Mesenchymal stem cell (in vitro differentiated cells and primary cell): Measurements from ENCODE around the gene PRMT3.

Source experiments
- DNase-seq: peaks from one replicate; pipeline ENCODE4 v3.0.0-alpha.2; 2013
- H2AFZ ChIP-seq: one replicate; pipeline ENCODE4 v1.6.1; 2013; ENCODE audit warnings: low read depth, mild to moderate bottlenecking, control low read depth, inconsistent platforms, low read length, moderate library complexity
- H2AK5ac ChIP-seq: 2 replicates; pipeline ENCODE4 v1.6.1; 2013; ENCODE audit warnings: low read length, moderate library complexity, mild to moderate bottlenecking, inconsistent platforms; ENCODE audit not compliant: severe bottlenecking
- H2BK120ac ChIP-seq: one replicate; pipeline ENCODE4 v1.6.1; 2013; ENCODE audit warnings: low read depth, mild to moderate bottlenecking, inconsistent platforms, low read length, moderate library complexity
- H2BK12ac ChIP-seq, 2 experiments: one replicate each; pipeline ENCODE4 v1.6.1; 2013; ENCODE audit warnings: inconsistent platforms in 2 of 2, low read length in 2 of 2, mild to moderate bottlenecking in 2 of 2, moderate library complexity in 2 of 2, control low read depth in 1 of 2
- H2BK15ac ChIP-seq: one replicate; pipeline ENCODE4 v1.6.1; 2013; ENCODE audit warnings: mild to moderate bottlenecking, low read depth, inconsistent platforms; ENCODE audit not compliant: poor library complexity, severe bottlenecking
- H2BK5ac ChIP-seq: 2 replicates; pipeline ENCODE4 v1.6.1; 2013; ENCODE audit warnings: low read depth, mild to moderate bottlenecking, low read length, control low read depth, inconsistent platforms; ENCODE audit not compliant: poor library complexity, severe bottlenecking
- H3K14ac ChIP-seq, 2 experiments: one replicate each; pipeline ENCODE4 v1.6.1; 2013; ENCODE audit warnings: inconsistent platforms in 2 of 2, low read length in 2 of 2, control low read depth in 1 of 2, mild to moderate bottlenecking in 1 of 2, moderate library complexity in 1 of 2
- H3K18ac ChIP-seq, 2 experiments: one replicate each; pipeline ENCODE4 v1.6.1; 2013; ENCODE audit warnings: inconsistent platforms in 2 of 2, low read length in 2 of 2, control low read depth in 1 of 2, low read depth in 1 of 2, mild to moderate bottlenecking in 1 of 2
- H3K23ac ChIP-seq, 2 experiments: one replicate each; pipeline ENCODE4 v1.6.1; 2013; ENCODE audit warnings: inconsistent platforms in 2 of 2, low read length in 2 of 2, mild to moderate bottlenecking in 2 of 2, moderate library complexity in 2 of 2, control low read depth in 1 of 2
- H3K27ac ChIP-seq: 2 replicates; pipeline ENCODE4 v1.5.1; 2013; ENCODE audit warnings: mild to moderate bottlenecking, moderate library complexity, low read length, control low read depth, inconsistent platforms; ENCODE audit not compliant: poor library complexity, severe bottlenecking
- H3K27me3 ChIP-seq, 2 experiments: 2 replicates each; pipeline versions ENCODE4 v1.6.1 to v1.7.0; 2013; ENCODE audit warnings: low read length in 2 of 2, mild to moderate bottlenecking in 2 of 2, moderate library complexity in 2 of 2, control low read depth in 1 of 2, inconsistent platforms in 1 of 2; ENCODE audit not compliant: control insufficient read depth in 1 of 2, insufficient read depth in 1 of 2
- H3K36me3 ChIP-seq, 2 experiments: 2 replicates each; pipeline versions ENCODE4 v1.6.1 to v1.7.0; 2013; ENCODE audit warnings: low read length in 2 of 2, control low read depth in 1 of 2, inconsistent platforms in 1 of 2, low read depth in 1 of 2, mild to moderate bottlenecking in 1 of 2; ENCODE audit not compliant: insufficient read depth in 2 of 2, control insufficient read depth in 1 of 2
- H3K4ac ChIP-seq, 2 experiments: one replicate each; pipeline ENCODE4 v1.6.1; 2013; ENCODE audit warnings: inconsistent platforms in 2 of 2, low read length in 2 of 2, mild to moderate bottlenecking in 2 of 2, moderate library complexity in 2 of 2, control low read depth in 1 of 2, low read depth in 1 of 2
- H3K4me1 ChIP-seq: 2 replicates; pipeline ENCODE4 v1.6.1; 2013; ENCODE audit warnings: low read depth, low read length, control low read depth; ENCODE audit not compliant: control insufficient read depth, insufficient read depth
- H3K4me2 ChIP-seq: 2 replicates; pipeline ENCODE4 v1.6.1; 2013; ENCODE audit warnings: low read length, mild to moderate bottlenecking, inconsistent platforms; ENCODE audit not compliant: poor library complexity, severe bottlenecking
- H3K4me3 ChIP-seq, 2 experiments: 2 replicates each; pipeline versions ENCODE4 v1.5.1 to v1.7.0; 2013; ENCODE audit warnings: low read length in 2 of 2, mild to moderate bottlenecking in 2 of 2, control low read depth in 1 of 2, low read depth in 1 of 2; ENCODE audit not compliant: insufficient read depth in 1 of 2
- H3K79me1 ChIP-seq: replicated peaks from 2 replicates; pipeline ENCODE4 v1.6.1; 2013; ENCODE audit warnings: mild to moderate bottlenecking, control low read depth, low read length, inconsistent platforms; ENCODE audit not compliant: poor library complexity, severe bottlenecking
- H3K9ac ChIP-seq: 2 replicates; pipeline ENCODE4 v1.7.0; 2013; ENCODE audit warnings: mild to moderate bottlenecking, low read length, moderate library complexity
- H3K9me3 ChIP-seq: 2 replicates; pipeline ENCODE4 v1.7.0; 2013; ENCODE audit warnings: mild to moderate bottlenecking, low read length; ENCODE audit not compliant: control insufficient read depth
- H4K8ac ChIP-seq: one replicate; pipeline ENCODE4 v1.6.1; 2013; ENCODE audit warnings: inconsistent platforms, mild to moderate bottlenecking, low read length, moderate library complexity
- H4K91ac ChIP-seq: one replicate; pipeline ENCODE4 v1.6.1; 2013; ENCODE audit warnings: mild to moderate bottlenecking, low read length, inconsistent platforms
- WGBS: methylation state at CpG from one replicate; pipeline ENCODE4 v1.1.7; 2013; ENCODE audit warnings: mixed read lengths; 5-methylcytosine and 5-hydroxymethylcytosine counted together

PRMT3 gene

DNA sequence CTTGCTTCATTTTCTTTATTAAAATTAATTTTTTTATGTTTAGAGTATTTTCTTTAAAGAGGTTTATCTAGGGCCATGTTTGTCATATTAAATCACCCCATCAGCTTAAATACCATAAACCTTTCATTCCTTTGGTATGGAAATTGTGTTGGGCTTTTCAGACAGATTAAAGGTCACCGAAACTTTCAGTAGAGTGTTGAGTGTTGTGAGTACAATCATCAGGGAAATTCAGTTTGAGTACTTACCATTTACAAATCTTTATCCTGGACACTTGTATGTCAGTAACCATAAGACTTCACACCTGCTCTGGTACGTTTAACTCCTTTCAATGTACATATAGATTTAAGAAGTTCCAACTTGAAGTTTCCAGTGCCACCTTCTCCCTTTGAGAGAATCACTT, 12.0 kb downstream of the PRMT3 start:
- Histone ChIP-seq H2AFZ (no peak overlapping the region), H3K4me1 (no peaks in the 10 kb centered on the region), H3K79me1 (peaks cover 1% of the 10 kb centered on the region), H3K4me2 (no peak overlapping the region), H2BK120ac (no peak overlapping the region), H3K9ac (no peak overlapping the region), H3K9me3 (no peaks in the 10 kb centered on the region), H4K91ac (no peak overlapping the region), H3K18ac (no peak overlapping the region), H3K36me3 (peaks cover 5 to 51% of the 10 kb centered on the region in 2 experiments), H3K23ac (no peak overlapping the region), H2BK12ac (no peak overlapping the region), H2BK5ac (no peak overlapping the region), H3K27me3 (no peaks in the 10 kb centered on the region), H2BK15ac (no peak overlapping the region), H3K4ac (no peak overlapping the region), H3K4me3 (no peak overlapping the region), H3K14ac (no peak overlapping the region), H3K27ac (no peak overlapping the region), H4K8ac (no peak overlapping the region), H2AK5ac (no peak overlapping the region)
- 100% methylated on average over 1 of the region's 2 CpGs for WGBS
- DNase-seq = no peak

DNA sequence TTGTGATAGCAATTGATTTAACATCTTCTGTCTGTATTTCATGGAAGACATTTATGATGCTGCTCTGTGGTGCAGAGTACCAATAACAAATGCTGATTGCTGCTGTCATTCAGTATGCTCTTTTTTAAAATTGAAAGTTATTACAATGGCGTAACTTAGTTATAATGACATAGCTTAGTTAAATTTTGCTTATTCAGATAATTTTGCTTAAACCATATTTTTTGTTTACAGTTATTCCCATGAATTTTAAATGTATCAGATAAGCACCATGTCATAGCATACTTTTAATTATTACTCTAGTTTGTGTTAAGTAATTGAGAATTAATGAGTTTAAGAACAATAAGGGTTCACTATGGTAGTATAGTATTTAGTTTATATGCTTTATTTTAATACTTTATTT, 15.5 kb downstream of the PRMT3 start:
- Histone ChIP-seq H2BK5ac (no peak overlapping the region), H3K14ac (no peak overlapping the region), H2BK15ac (no peak overlapping the region), H3K18ac (no peak overlapping the region), H3K79me1 (no peaks in the 10 kb centered on the region), H2AK5ac (no peak overlapping the region), H3K36me3 (peaks cover 2 to 56% of the 10 kb centered on the region in 2 experiments), H3K9ac (no peak overlapping the region), H3K27ac (no peak overlapping the region), H2BK12ac (no peak overlapping the region), H3K9me3 (no peaks in the 10 kb centered on the region), H2BK120ac (no peak overlapping the region), H4K8ac (no peak overlapping the region), H3K4me2 (no peak overlapping the region), H3K23ac (no peak overlapping the region), H4K91ac (no peak overlapping the region), H3K4me1 (no peaks in the 10 kb centered on the region), H3K4me3 (no peak overlapping the region), H3K27me3 (no peaks in the 10 kb centered on the region), H3K4ac (no peak overlapping the region), H2AFZ (no peak overlapping the region)
- WGBS = no CpG with 5 or more reads among the region's 1 CpG
- DNase-seq = no peak

- Histone ChIP-seq H3K14ac (no peak overlapping the region), H4K8ac (no peak overlapping the region), H3K9ac (no peak overlapping the region), H3K27ac (no peak overlapping the region), H3K9me3 (no peaks in the 10 kb centered on the region), H2BK5ac (no peak overlapping the region), H2AFZ (no peak overlapping the region), H3K27me3 (no peaks in the 10 kb centered on the region), H4K91ac (no peak overlapping the region), H2AK5ac (no peak overlapping the region), H3K36me3 (peaks cover 2 to 59% of the 10 kb centered on the region in 2 experiments), H3K4ac (no peak overlapping the region), H3K4me3 (no peak overlapping the region), H3K18ac (no peak overlapping the region), H3K4me2 (no peak overlapping the region), H2BK120ac (no peak overlapping the region), H2BK15ac (no peak overlapping the region), H3K79me1 (no peaks in the 10 kb centered on the region), H3K4me1 (no peaks in the 10 kb centered on the region), H2BK12ac (no peak overlapping the region), H3K23ac (no peak overlapping the region)
- no peak for DNase-seq
Measured at GRCh38 chr11:20406484-20406883, 19.0 kb downstream of the PRMT3 start.

GRCh38 chr11:20407344-20407743, 19.8 kb downstream of the PRMT3 start:
- H3K14ac ChIP-seq = no peak overlapping the region
- no peak overlapping the region for H4K91ac ChIP-seq
- no peak overlapping the region for H3K4ac ChIP-seq
- no peak overlapping the region for H2BK12ac ChIP-seq
- H3K18ac ChIP-seq = no peak overlapping the region
- no peak overlapping the region for H2BK15ac ChIP-seq
- H3K4me3 ChIP-seq = no peak overlapping the region
- H3K23ac ChIP-seq = no peak overlapping the region
- no peak overlapping the region for H4K8ac ChIP-seq
- H2AFZ ChIP-seq = no peak overlapping the region
- no peak overlapping the region for H3K4me2 ChIP-seq
- DNase-seq = no peak
- H3K27me3 ChIP-seq = no peaks in the 10 kb centered on the region
- H3K36me3 ChIP-seq = peaks cover 2 to 62% of the 10 kb centered on the region in 2 experiments
- WGBS = 100% methylated on average over 2 of the region's 3 CpGs
- H3K27ac ChIP-seq = no peak overlapping the region
- no peaks in the 10 kb centered on the region for H3K4me1 ChIP-seq
- H2BK120ac ChIP-seq = no peak overlapping the region
- H3K9me3 ChIP-seq = no peaks in the 10 kb centered on the region
- H2BK5ac ChIP-seq = no peak overlapping the region
- H2AK5ac ChIP-seq = no peak overlapping the region
- no peaks in the 10 kb centered on the region for H3K79me1 ChIP-seq
- H3K9ac ChIP-seq = no peak overlapping the region
